ENCODE data around the gene VPS52. TPM values are rescaled to one million over a fixed set of nuclear protein-coding genes. Genes with fewer than 3 reads are reported as not detected.
A peak's percentile ranks its signal among the peaks of the same experiment; 100 is the strongest.

VPS52 gene
- total RNA-seq: 60.3 and 67.4 TPM in 2 replicates
- long read RNA-seq, transcript VPS52-212 (20 exons, 2,960 nt): major isoform, 67 of 86 reads
- long read RNA-seq, partial matches to known transcripts: 8 of 86 reads
- long read RNA-seq, other reads (novel, unspliced or antisense): 11 of 86 reads

- H3K36me3 Mint-ChIP-seq (ENCODE audit: unreplicated experiment): peaks cover 32% of the 10 kb centered on the region
- no peaks in the 10 kb centered on the region for H3K27me3 Mint-ChIP-seq (ENCODE audit: unreplicated experiment)
- peak within 1 kb of the TSS; percentile 100 for H3K27ac Mint-ChIP-seq (ENCODE audit: unreplicated experiment)
- H3K4me1 Mint-ChIP-seq (ENCODE audit: unreplicated experiment): peaks cover 65% of the 10 kb centered on the region
- no peaks in the 10 kb centered on the region for H3K9me3 Mint-ChIP-seq (ENCODE audit: unreplicated experiment)
- DNase-seq (ENCODE audit: extremely low spot score, unreplicated experiment): peak; percentile 96
- no peak for TF ChIP-seq CTCF (IDR thresholded peaks at IDR 0.05)
- peak within 1 kb of the TSS; percentile 100 for H3K4me3 Mint-ChIP-seq (ENCODE audit: unreplicated experiment)
These were observed at the start of gene VPS52, which contains the start of gene RPS18 for GRCh38 chr6:33271468-33272274. TSS of gene VPS52 (minus strand) at chr6:33271876. CDS start at chr6:33271675, 201 bp downstream. TSS of gene RPS18 (plus strand) at chr6:33272075. CDS start at chr6:33272120, 45 bp downstream.

GRCh38 chr6:33321227-33321626 lies 49.6 kb upstream of the VPS52 start:
- Mint-ChIP-seq H3K9me3 (ENCODE audit: unreplicated experiment) (no peaks in the 10 kb centered on the region), H3K36me3 (ENCODE audit: unreplicated experiment) (peaks cover 18% of the 10 kb centered on the region), H3K27me3 (ENCODE audit: unreplicated experiment) (no peaks in the 10 kb centered on the region), H3K27ac (ENCODE audit: unreplicated experiment) (peak overlapping the region; percentile 34), H3K4me3 (ENCODE audit: unreplicated experiment) (peak overlapping the region; percentile 68), H3K4me1 (ENCODE audit: unreplicated experiment) (peaks cover 53% of the 10 kb centered on the region)
- no peak for TF ChIP-seq CTCF (IDR thresholded peaks at IDR 0.05)
- no peak for DNase-seq (ENCODE audit: extremely low spot score, unreplicated experiment)

- TF ChIP-seq CTCF (IDR thresholded peaks at IDR 0.05): no peak
- DNase-seq (ENCODE audit: extremely low spot score, unreplicated experiment): no peak
- peaks cover 20% of the 10 kb centered on the region for H3K36me3 Mint-ChIP-seq (ENCODE audit: unreplicated experiment)
- no peaks in the 10 kb centered on the region for H3K9me3 Mint-ChIP-seq (ENCODE audit: unreplicated experiment)
- H3K27ac Mint-ChIP-seq (ENCODE audit: unreplicated experiment): peak overlapping the region; percentile 12
- no peaks in the 10 kb centered on the region for H3K27me3 Mint-ChIP-seq (ENCODE audit: unreplicated experiment)
- peaks cover 55% of the 10 kb centered on the region for H3K4me1 Mint-ChIP-seq (ENCODE audit: unreplicated experiment)
- peak overlapping the region; percentile 68 for H3K4me3 Mint-ChIP-seq (ENCODE audit: unreplicated experiment)
These were observed 48.9 kb upstream of the VPS52 start for GRCh38 chr6:33320315-33321181.

GRCh38 chr6:33319939-33320314 lies 48.3 kb upstream of the VPS52 start:
- Mint-ChIP-seq H3K4me3 (ENCODE audit: unreplicated experiment) (no peak overlapping the region), H3K36me3 (ENCODE audit: unreplicated experiment) (peaks cover 20% of the 10 kb centered on the region), H3K27ac (ENCODE audit: unreplicated experiment) (no peak overlapping the region)

More at GRCh38 chr6:33319939-33320314, 48.3 kb upstream of the VPS52 start:
- no peaks in the 10 kb centered on the region for H3K27me3 Mint-ChIP-seq (ENCODE audit: unreplicated experiment)
- H3K9me3 Mint-ChIP-seq (ENCODE audit: unreplicated experiment): no peaks in the 10 kb centered on the region
- TF ChIP-seq CTCF (IDR thresholded peaks at IDR 0.05): no peak
- peaks cover 61% of the 10 kb centered on the region for H3K4me1 Mint-ChIP-seq (ENCODE audit: unreplicated experiment)
- no peak for DNase-seq (ENCODE audit: extremely low spot score, unreplicated experiment)

Measured in osteocyte (in vitro differentiated cells).